K562 (cell line): ENCODE measurements around the gene RRP9. TPM values are rescaled to one million over a fixed set of nuclear protein-coding genes. Genes with fewer than 3 reads are reported as not detected.

Experiments used
- CTBP1 ChIP-seq: fragments of 450-650 bp; IDR thresholded peaks from 2 replicates; pipeline ENCODE4 v1.6.1; 2016; ENCODE audit warnings: borderline replicate concordance
- DIDO1 ChIP-seq: fragments of 450-650 bp; IDR thresholded peaks from 2 replicates; pipeline ENCODE4 v1.6.1; 2016; ENCODE audit warnings: low read depth, missing biosample characterization, missing genetic modification characterization
- HDAC2 ChIP-seq: fragments of 450-650 bp; IDR thresholded peaks from 2 replicates; pipeline ENCODE4 v1.6.1; 2016; ENCODE audit warnings: mild to moderate bottlenecking
- POLR2AphosphoS5 ChIP-seq: IDR thresholded peaks from 2 replicates; pipeline ENCODE4 v1.6.1; 2011; ENCODE audit warnings: mild to moderate bottlenecking, low read depth, low read length, moderate library complexity; ENCODE audit not compliant: control insufficient read depth, insufficient read depth
- REST ChIP-seq, 2 experiments: fragments of 450-650 bp; formaldehyde crosslinking in 1 of 2; IDR thresholded peaks; 2 replicates each; pipeline versions ENCODE4 v1.4.0 to v1.6.1; 2014 to 2020; ENCODE audit warnings: mild to moderate bottlenecking in 2 of 2, borderline replicate concordance in 1 of 2, low read depth in 1 of 2
- SAP30 ChIP-seq: fragments of 200-600 bp; sonication (generic); IDR thresholded peaks from 2 replicates; pipeline ENCODE4 v1.6.1; 2012; ENCODE audit warnings: borderline replicate concordance, low read depth, mild to moderate bottlenecking, moderate library complexity, low read length, control low read depth, inconsistent platforms; ENCODE audit not compliant: insufficient read depth, poor library complexity, severe bottlenecking
- SRF ChIP-seq, 2 experiments: fragments of 250-450, 450-650 bp in 1 of 2; sonication (Bioruptor Pico) in 1 of 2; sonication (generic) in 1 of 2; formaldehyde crosslinking; IDR thresholded peaks; 2 replicates each; pipeline versions ENCODE4 v1.5.0 to v1.5.1; 2020 to 2022; ENCODE audit warnings: mild to moderate bottlenecking in 1 of 2, missing genetic modification reagents in 1 of 2
- SRSF9 ChIP-seq: fragments of 200-400 bp; formaldehyde crosslinking; IDR thresholded peaks from 2 replicates; pipeline ENCODE4 v1.6.1; 2017; ENCODE audit warnings: low read depth, low read length, borderline replicate concordance
- TEAD2 ChIP-seq: fragments of 450-650 bp; IDR thresholded peaks from 2 replicates; pipeline ENCODE4 v1.6.1; 2016; ENCODE audit warnings: missing genetic modification characterization, control low read depth, missing compliant biosample characterization
- TEAD4 ChIP-seq, 2 experiments: sonication (generic) in 1 of 2; formaldehyde crosslinking in 1 of 2; IDR thresholded peaks; 2 replicates each; pipeline versions ENCODE4 v1.6.1 to v1.8.0; 2012 to 2022; ENCODE audit warnings: borderline replicate concordance in 1 of 2, inconsistent platforms in 1 of 2, low read length in 1 of 2, mild to moderate bottlenecking in 1 of 2, missing genetic modification reagents in 1 of 2
- ZBTB33 ChIP-seq: sonication (generic); formaldehyde crosslinking; IDR thresholded peaks from 2 replicates; pipeline ENCODE4 v1.8.1; 2023; ENCODE audit warnings: mild to moderate bottlenecking, missing genetic modification reagents
- ZBTB49 ChIP-seq: sonication (generic); formaldehyde crosslinking; IDR thresholded peaks from 2 replicates; pipeline ENCODE4 v1.8.0; 2022; ENCODE audit warnings: missing genetic modification reagents, mild to moderate bottlenecking, borderline replicate concordance
- polyA plus RNA-seq, 8 experiments: library from polyadenylated mRNA; depleted of rRNA in 4 of 8; stranded (reverse) in 5 of 8; unstranded in 3 of 8; fragments of >200 nt; fragmentation: Nextera tagmentation in 2 of 8; fragmentation: Illumina TruSeq in 1 of 8; extraction: Ambion mirVana in 2 of 8; extraction: Trizol in 1 of 8; gene quantifications; 2 replicates each; pipeline versions ENCODE4 v1.2.1 to v1.2.3, GENCODE V29; 2011 to 2014; ENCODE audit warnings: inconsistent platforms in 1 of 8, missing spikeins in 1 of 8
- total RNA-seq, 7 experiments: library from RNA; depleted of rRNA in 6 of 7; stranded (reverse); fragments of >200 nt in 6 of 7; fragmentation: Illumina TruSeq in 2 of 7; extraction: Trizol in 2 of 7; gene quantifications; 2 replicates each; pipeline versions ENCODE4 v1.2.1 to v1.2.3, GENCODE V29; 2011 to 2021; ENCODE audit warnings: low replicate concordance in 1 of 7

Gene RRP9
- total and polyA plus RNA-seq, 9 of the 15 experiments (the other 6 are each of a cell fraction or from before 2014, with no cell fraction given), result 5.2 to 67.0 (median 45.9) TPM

DNA sequence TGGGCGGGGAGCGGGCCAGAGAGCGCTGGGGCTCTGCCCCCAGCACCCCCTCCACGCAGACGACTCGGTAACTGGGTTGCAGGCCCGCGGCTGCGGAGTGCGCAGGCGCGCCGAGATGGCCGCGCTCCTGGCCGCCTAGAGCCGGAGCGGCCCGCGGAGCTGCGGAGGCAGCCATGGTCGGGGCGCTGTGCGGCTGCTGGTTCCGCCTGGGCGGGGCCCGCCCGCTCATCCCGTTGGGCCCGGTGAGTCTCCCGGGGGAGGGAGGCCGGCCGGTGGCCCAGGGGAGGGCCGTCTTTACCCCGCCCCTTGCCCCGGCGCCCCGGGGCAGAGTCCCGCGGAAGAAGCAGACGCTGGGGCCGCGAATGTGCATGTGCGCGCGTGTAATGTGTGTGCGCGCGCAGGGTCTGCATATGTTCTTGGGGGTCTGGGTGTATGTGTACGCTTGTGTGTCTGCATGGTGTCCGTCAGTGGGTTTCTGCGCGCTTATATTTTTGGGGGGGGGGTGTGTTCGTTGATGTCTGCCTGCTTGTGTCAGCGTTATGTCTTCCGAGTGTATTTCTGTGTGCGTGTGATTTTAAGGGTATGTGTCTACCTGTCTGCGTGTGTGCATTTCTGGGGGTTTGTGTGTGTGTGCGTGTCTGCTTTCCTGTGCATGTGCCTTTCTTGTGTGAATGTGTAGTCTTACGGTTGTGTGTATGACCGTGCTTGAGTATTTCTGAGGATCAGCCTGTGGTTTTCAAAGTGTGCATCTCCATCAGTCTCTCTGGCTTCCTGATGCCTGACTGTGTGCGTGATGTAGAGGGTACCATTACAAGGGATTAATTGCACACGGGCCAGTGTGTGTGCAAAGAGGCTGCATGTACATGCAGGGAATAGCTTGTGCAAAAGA lies 33.5 kb upstream of the RRP9 start, which contains the start of gene ABHD14A (continued):
- TF ChIP-seq ZBTB49 (CRISPR knock-in tag), result no peak
- no peak for TF ChIP-seq SRSF9
- TF ChIP-seq REST (IDR thresholded peaks at IDR 0.05; ENCODE audit: borderline replicate concordance), result peak; percentile 68
- TF ChIP-seq REST (CRISPR knock-in tag; IDR thresholded peaks at IDR 0.05; ENCODE audit: low read depth), result 0 out of 2 replicates have a peak, but pooled peaks have one; percentile 20
- no peak for TF ChIP-seq SRF (CRISPR knock-in tag; IDR thresholded peaks at IDR 0.05)
- peak; percentile 71 for TF ChIP-seq CTBP1
- 0 out of 2 replicates have a peak, but pooled peaks have one; percentile 26 for TF ChIP-seq HDAC2
- TF ChIP-seq SAP30, result no peak
- no peak for TF ChIP-seq TEAD2 (tag)
- no peak for TF ChIP-seq POLR2AphosphoS5
- TF ChIP-seq TEAD4 (IDR thresholded peaks at IDR 0.05; ENCODE audit: low read length), result no peak
- no peak for TF ChIP-seq TEAD4 (CRISPR knock-in tag; IDR thresholded peaks at IDR 0.05; ENCODE audit: borderline replicate concordance)
- TF ChIP-seq DIDO1 (tag), result no peak
- no peak for TF ChIP-seq ZBTB33 (CRISPR knock-in tag)
